ENCODE data around the gene IRF9. TPM values are rescaled to one million over a fixed set of nuclear protein-coding genes. Genes with fewer than 3 reads are reported as not detected.
"Not testable (repeated sequence)": the region's sequence is repeated elsewhere in the genome, so short reads cannot be mapped to it uniquely, and the experiment has no call there.

Gene IRF9
- total RNA-seq, 1 donor from 2014 or later, result 25.1 TPM

GRCh38 chr14:24190416-24190815 is 29.4 kb downstream of the IRF9 start:
- ATAC-seq (no peak), DNase-seq (ENCODE audit: low spot score) (no peak)

- DNase-seq (ENCODE audit: low spot score), result no peak
- ATAC-seq, result no peak
Measured at GRCh38 chr14:24192933-24193332, 31.9 kb downstream of the IRF9 start.

- DNase-seq (ENCODE audit: low spot score), result no peak
- ATAC-seq, result no peak
Measured at GRCh38 chr14:24194186-24194872, 33.3 kb downstream of the IRF9 start.

GRCh38 chr14:24194873-24195185 is 33.8 kb downstream of the IRF9 start:
- DNase-seq (ENCODE audit: low spot score), result no peak
- no peak for ATAC-seq

- DNase-seq (ENCODE audit: low spot score) (peak; percentile 87), ATAC-seq (peak; percentile 93)
Measured at GRCh38 chr14:24195186-24196070, 34.4 kb downstream of the IRF9 start, which contains the start of gene TM9SF1. Gene TM9SF1, minus strand, starts transcription at chr14:24195441. Its CDS starts 422 bp downstream, at chr14:24195019.

- DNase-seq (ENCODE audit: low spot score), result no peak
- peak; percentile 41 for ATAC-seq
Measured at GRCh38 chr14:24196071-24197055, 35.3 kb downstream of the IRF9 start.

GRCh38 chr14:24197056-24197450 is 36.0 kb downstream of the IRF9 start:
- ATAC-seq (no peak), DNase-seq (ENCODE audit: low spot score) (no peak)

- no peak for DNase-seq (ENCODE audit: low spot score)
- ATAC-seq, result peak; percentile 9
Measured at GRCh38 chr14:24198814-24199524, 37.9 kb downstream of the IRF9 start.

- ATAC-seq, result not testable (repeated sequence)
- DNase-seq (ENCODE audit: low spot score), result peak; percentile 2
Measured at GRCh38 chr14:24202538-24202937, 41.5 kb downstream of the IRF9 start.

- peak; percentile 24 for DNase-seq (ENCODE audit: low spot score)
- ATAC-seq, result not testable (repeated sequence)
Measured at GRCh38 chr14:24203249-24203886, 42.3 kb downstream of the IRF9 start.

GRCh38 chr14:24204163-24205146 is 43.4 kb downstream of the IRF9 start:
- no peak for ATAC-seq
- DNase-seq (ENCODE audit: low spot score), result no peak

GRCh38 chr14:24206260-24207103 is 45.4 kb downstream of the IRF9 start:
- ATAC-seq (no peak), DNase-seq (ENCODE audit: low spot score) (peak; percentile 34)

- DNase-seq (ENCODE audit: low spot score) (peak; percentile 16), ATAC-seq (no peak)
Measured at GRCh38 chr14:24207104-24207551, 46.1 kb downstream of the IRF9 start.

GRCh38 chr14:24207625-24208024 is 46.6 kb downstream of the IRF9 start:
- peak; percentile 12 for DNase-seq (ENCODE audit: low spot score)
- no peak for ATAC-seq

- ATAC-seq (no peak), DNase-seq (ENCODE audit: low spot score) (peak; percentile 30)
Measured at GRCh38 chr14:24211311-24211710, 50.2 kb downstream of the IRF9 start.

GRCh38 chr14:24212924-24213865 is 52.1 kb downstream of the IRF9 start, which contains the start of gene CHMP4A:
Gene CHMP4A, minus strand, starts transcription at chr14:24213488. Its CDS starts 49 bp downstream, at chr14:24213439.
- peak; percentile 89 for DNase-seq (ENCODE audit: low spot score)
- ATAC-seq, result peak; percentile 77
